PFSK-1 (cell line): ENCODE measurements around the gene LGALS7B.

Experiments
- FOXP2 ChIP-seq: optimal IDR thresholded peaks from 2 replicates; pipeline ENCODE3; 2011; ENCODE audit warnings: borderline replicate concordance, control low read depth, inconsistent platforms; ENCODE audit not compliant: insufficient read depth; ENCODE audit errors: extremely low read length, extremely low read depth
- POLR2AphosphoS5 ChIP-seq: IDR thresholded peaks from 2 replicates; pipeline ENCODE4 v1.6.1; 2012; ENCODE audit warnings: low read depth, mild to moderate bottlenecking, control low read depth, low read length, moderate library complexity
- REST ChIP-seq, 2 experiments: IDR thresholded peaks; 2 replicates each; pipeline versions ENCODE4 v1.6.1 to v1.8.0; 2011 to 2012; ENCODE audit warnings: low read depth in 2 of 2, low read length in 2 of 2, control low read depth in 1 of 2, inconsistent platforms in 1 of 2, mild to moderate bottlenecking in 1 of 2, moderate library complexity in 1 of 2; ENCODE audit not compliant: insufficient read depth in 1 of 2
- SIN3A ChIP-seq: IDR thresholded peaks from 2 replicates; pipeline ENCODE4 v1.6.1; 2012; ENCODE audit warnings: mild to moderate bottlenecking, low read length, moderate library complexity, borderline replicate concordance; ENCODE audit not compliant: insufficient read depth
- TAF1 ChIP-seq: IDR thresholded peaks from 2 replicates; pipeline ENCODE4 v1.6.1; 2012; ENCODE audit warnings: low read length, control low read depth, borderline replicate concordance; ENCODE audit not compliant: insufficient read depth

LGALS7B gene

DNA sequence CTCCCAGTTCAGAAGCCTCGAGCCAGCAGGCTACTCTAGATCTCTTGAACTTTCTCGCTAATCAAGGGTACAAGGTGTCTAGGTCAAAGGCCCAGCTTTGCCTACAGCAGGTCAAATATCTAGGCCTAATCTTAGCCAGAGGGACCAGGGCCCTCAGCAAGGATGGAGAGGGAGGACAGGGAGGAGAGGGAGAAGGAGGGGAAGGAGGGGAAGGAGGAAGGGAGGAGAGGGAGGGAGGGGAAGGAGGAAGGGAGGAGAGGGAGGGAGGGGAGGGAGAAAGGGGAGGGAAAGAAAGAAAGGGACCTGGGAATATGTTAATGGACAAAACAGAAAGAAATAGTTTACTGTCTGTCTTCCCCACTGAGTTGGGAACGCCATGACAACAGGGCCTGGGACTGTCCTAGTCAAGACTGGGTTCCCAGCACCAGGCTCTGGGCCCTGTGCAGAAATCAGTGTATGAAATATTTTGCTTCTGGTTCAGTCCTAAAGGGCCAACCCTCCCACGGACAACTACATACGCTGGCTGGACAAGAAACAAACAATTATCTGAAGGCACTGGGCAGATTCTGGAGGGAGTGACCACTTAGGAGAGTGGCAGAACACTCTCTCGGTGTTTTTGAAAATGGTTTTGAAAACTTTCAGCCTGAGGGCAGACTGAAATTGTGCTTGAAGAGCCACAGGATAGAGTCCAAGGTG, 38.0 kb downstream of the LGALS7B start:
- TF ChIP-seq SIN3A (no peak), TAF1 (no peak), FOXP2 (no peak), REST (IDR thresholded peaks at IDR 0.05; ENCODE audit: insufficient read depth in 1 of 2, low read depth in 2 of 2, low read length in 2 of 2) (no peak), POLR2AphosphoS5 (no peak)

GRCh38 chr19:38830039-38830733, 41.2 kb downstream of the LGALS7B start:
- no peak for TF ChIP-seq TAF1
- TF ChIP-seq SIN3A = no peak
- TF ChIP-seq FOXP2 = no peak
- no peak for TF ChIP-seq REST (IDR thresholded peaks at IDR 0.05; ENCODE audit: insufficient read depth in 1 of 2, low read depth in 2 of 2, low read length in 2 of 2)
- no peak for TF ChIP-seq POLR2AphosphoS5

- TF ChIP-seq SIN3A = no peak
- TF ChIP-seq REST (IDR thresholded peaks at IDR 0.05; ENCODE audit: insufficient read depth in 1 of 2, low read depth in 2 of 2, low read length in 2 of 2) = no peak
- TF ChIP-seq TAF1 = no peak
- no peak for TF ChIP-seq FOXP2
- no peak; the same call in 1 of the 2 replicates for TF ChIP-seq POLR2AphosphoS5
Observed at GRCh38 chr19:38831142-38831605, 42.2 kb downstream of the LGALS7B start.

DNA sequence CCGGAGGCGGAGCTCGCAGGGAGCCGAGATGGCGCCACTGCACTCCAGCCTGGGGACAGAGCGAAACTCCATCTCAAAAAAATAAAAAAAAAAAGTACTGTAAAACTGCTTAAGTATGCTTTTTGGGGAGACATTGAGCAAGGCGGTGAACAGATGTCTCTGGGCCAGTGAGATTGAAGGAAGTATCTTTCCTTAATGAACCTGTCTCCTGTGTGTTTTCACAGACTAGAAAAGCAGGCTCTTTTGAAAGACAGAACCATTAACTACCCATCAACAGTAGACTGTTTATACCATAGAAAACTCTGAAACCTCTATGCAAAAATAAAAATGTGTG, 44.1 kb downstream of the LGALS7B start:
- TF ChIP-seq POLR2AphosphoS5 (no peak), SIN3A (no peak), REST (IDR thresholded peaks at IDR 0.05; ENCODE audit: insufficient read depth in 1 of 2, low read depth in 2 of 2, low read length in 2 of 2) (no peak), FOXP2 (no peak), TAF1 (no peak)
